B cell (primary cell): ENCODE data around the gene CXXC5. TPM values are rescaled to one million over a fixed set of nuclear protein-coding genes. Genes with fewer than 3 reads are reported as not detected.

Experiments
- ATAC-seq: fragments of 200-7000 bp; cut with Tn5 transposase; one replicate; pipeline ENCODE4 v1.10.0; 2021; ENCODE audit warnings: low read depth, mild to moderate bottlenecking, moderate number of reproducible peaks, moderate library complexity
- CTCF ChIA-PET: fragments of 350-600 bp; sonication (Branson Sonifier 250); formaldehyde crosslinking; loops from one replicate; lab custom pipeline; 2021; ENCODE audit warnings: antibody characterized with exemption, inconsistent platforms; lab: Charles Lee
- POLR2A ChIA-PET: fragments of 350-600 bp; sonication (Branson Sonifier 250); formaldehyde crosslinking; loops from one replicate; lab custom pipeline; 2021; ENCODE audit warnings: antibody characterized with exemption; lab: Charles Lee
- DNase-seq: peaks from one replicate; pipeline ENCODE4 v3.0.0; 2013
- H2AFZ ChIP-seq: 2 replicates; pipeline ENCODE4 v1.6.1; 2012; ENCODE audit warnings: mild to moderate bottlenecking, low read depth, low read length; ENCODE audit not compliant: insufficient read depth, poor library complexity, severe bottlenecking
- H3K27ac ChIP-seq, 2 donors: 1 replicate in 1 of 2; 2 replicates in 1 of 2; pipeline ENCODE4 v1.5.1; 2012 to 2013; ENCODE audit warnings: low read length in 2 of 2, mild to moderate bottlenecking in 2 of 2, moderate library complexity in 1 of 2
- H3K27me3 ChIP-seq, 4 experiments: fragments of 200-600 bp in 1 of 4; sonication (generic) in 1 of 4; replicated peaks in 1 of 4; 1 replicate in 2 of 4; 2 replicates in 2 of 4; pipeline versions ENCODE4 v1.6.1 to v1.7.0; 2013 to 2016; ENCODE audit warnings: low read length in 3 of 4, mild to moderate bottlenecking in 2 of 4, mixed read lengths in 1 of 4, moderate library complexity in 1 of 4; ENCODE audit not compliant: insufficient read depth in 4 of 4, control insufficient read depth in 3 of 4; ENCODE audit errors: control extremely low read depth in 1 of 4
- H3K36me3 ChIP-seq, 2 experiments: replicated peaks in 1 of 2; 1 replicate in 1 of 2; 2 replicates in 1 of 2; pipeline versions ENCODE4 v1.6.1 to v1.7.1; 2013; ENCODE audit warnings: low read length in 1 of 2; ENCODE audit not compliant: insufficient read depth in 2 of 2, control insufficient read depth in 1 of 2; ENCODE audit errors: control extremely low read depth in 1 of 2, extremely low read depth in 1 of 2
- H3K4me1 ChIP-seq, 2 donors: fragments of 200-600 bp in 1 of 2; sonication (generic) in 1 of 2; 1 replicate in 1 of 2; 2 replicates in 1 of 2; pipeline versions ENCODE4 v1.5.1 to v1.6.1; 2013 to 2017; ENCODE audit warnings: low read length in 2 of 2; ENCODE audit not compliant: control insufficient read depth in 2 of 2, insufficient read depth in 2 of 2
- H3K4me2 ChIP-seq: replicated peaks from 2 replicates; pipeline ENCODE3; 2012; ENCODE audit warnings: mild to moderate bottlenecking, low read depth, low read length; ENCODE audit not compliant: poor library complexity, severe bottlenecking
- H3K4me3 ChIP-seq, 5 experiments: fragments of 200-600 bp in 1 of 5; sonication (generic) in 1 of 5; 1 replicate in 3 of 5; 2 replicates in 2 of 5; pipeline versions ENCODE4 v1.5.1 to v1.7.0; 2011 to 2016; ENCODE audit warnings: low read length in 4 of 5, mild to moderate bottlenecking in 4 of 5, low read depth in 2 of 5, control low read depth in 1 of 5, moderate library complexity in 1 of 5; ENCODE audit not compliant: insufficient read depth in 1 of 5; ENCODE audit errors: control extremely low read depth in 1 of 5, extremely low read depth in 1 of 5
- H3K79me2 ChIP-seq: fragments of 200-600 bp; sonication (generic); one replicate; pipeline ENCODE4 v1.6.0; 2016; ENCODE audit warnings: low read length; ENCODE audit not compliant: control insufficient read depth, insufficient read depth
- H3K9ac ChIP-seq: fragments of 200-600 bp; sonication (generic); 2 replicates; pipeline ENCODE4 v1.6.1; 2017; ENCODE audit warnings: mild to moderate bottlenecking, low read length, moderate library complexity
- H3K9me3 ChIP-seq, 3 donors: one replicate each; pipeline versions ENCODE4 v1.6.1 to v1.7.1; 2013; ENCODE audit warnings: low read length in 2 of 3; ENCODE audit not compliant: control insufficient read depth in 2 of 3, insufficient read depth in 1 of 3; ENCODE audit errors: control extremely low read depth in 1 of 3
- H4K20me1 ChIP-seq: 2 replicates; pipeline ENCODE4 v1.6.0; 2012; ENCODE audit warnings: mild to moderate bottlenecking, low read length; ENCODE audit not compliant: insufficient read depth, control insufficient read depth, poor library complexity, severe bottlenecking
- H3K27ac Mint-ChIP-seq: one replicate; pipeline ENCODE4 v1.8.0; 2021; ENCODE audit warnings: mixed read lengths
- H3K27me3 Mint-ChIP-seq: one replicate; pipeline ENCODE4 v1.8.0; 2021; ENCODE audit warnings: mixed read lengths
- H3K4me1 Mint-ChIP-seq: one replicate; pipeline ENCODE4 v1.8.0; 2021; ENCODE audit warnings: mixed read lengths
- H3K4me3 Mint-ChIP-seq: one replicate; pipeline ENCODE4 v1.8.0; 2021; ENCODE audit warnings: mixed read lengths
- H3K9me3 Mint-ChIP-seq: one replicate; pipeline ENCODE4 v1.8.0; 2022; ENCODE audit warnings: mixed read lengths; ENCODE audit not compliant: insufficient read depth
- EZH2 ChIP-seq: IDR thresholded peaks from 2 replicates; pipeline ENCODE4 v1.6.1; 2012; ENCODE audit warnings: borderline replicate concordance, low read depth, mild to moderate bottlenecking, moderate library complexity, low read length; ENCODE audit not compliant: insufficient read depth, poor library complexity, severe bottlenecking
- WGBS: methylation state at CpG from one replicate; pipeline ENCODE4 v1.1.5; 2013; ENCODE audit warnings: missing lambda C conversion rate; ENCODE audit not compliant: insufficient coverage; 5-methylcytosine and 5-hydroxymethylcytosine counted together
- intact Hi-C: fragments of 100-400 bp; cut with micrococcal nuclease; formaldehyde crosslinking; loops from one replicate; pipeline ENCODE4 v1.10.0; 2022
- polyA plus RNA-seq: library from polyadenylated mRNA; depleted of rRNA; stranded (reverse); fragments of >200 nt; gene quantifications from 2 replicates; pipeline ENCODE4 v1.2.3, GENCODE V29; 2012
- total RNA-seq, 2 donors: library from RNA; stranded (reverse); fragments of 120-200 nt in 1 of 2; gene quantifications; 1 replicate in 1 of 2; 2 replicates in 1 of 2; pipeline versions ENCODE4 v1.2.3 to v1.2.4, GENCODE V29; 2013 to 2022
- TF ChIP-seq, protein P1 (sequence below): fragments of 200-600 bp; IDR thresholded peaks from one replicate; pipeline ENCODE4 v1.8.0; 2022; ENCODE audit warnings: antibody characterized with exemption, mild to moderate bottlenecking

The CXXC5 gene
- total and polyA plus RNA-seq, 2 donors (not counting 1 experiment from before 2014, with no cell fraction given): 126 to 143 TPM

DNA sequence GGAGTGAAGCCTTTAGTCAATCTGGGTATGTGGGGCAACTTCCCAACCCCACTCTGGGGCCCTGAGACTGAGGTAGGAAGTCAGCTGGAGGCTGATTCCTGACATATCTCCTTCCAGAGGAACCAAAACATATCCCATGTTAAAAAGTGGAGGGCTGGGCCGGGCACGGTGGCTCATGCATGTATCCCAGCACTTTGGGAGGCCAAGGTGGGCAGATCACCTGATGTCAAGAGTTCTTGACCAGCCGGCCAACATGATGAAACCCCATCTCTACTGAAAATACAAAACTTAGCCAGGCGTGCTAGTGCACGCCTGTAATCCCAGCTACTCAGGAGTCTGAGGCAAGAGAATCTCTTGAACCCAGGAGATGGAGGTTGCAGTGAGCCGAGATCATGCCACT is 44.0 kb downstream of the CXXC5 start:
- peaks cover 21% of the 10 kb centered on the region for H4K20me1 ChIP-seq
- H2AFZ ChIP-seq: no peak overlapping the region
- peaks cover 0 to 4% (median 0%) of the 10 kb centered on the region in 3 donors for H3K9me3 ChIP-seq
- Mint-ChIP-seq H3K4me1 (peaks cover 43% of the 10 kb centered on the region), H3K27me3 (peaks cover 5% of the 10 kb centered on the region), H3K27ac (peak overlapping the region; percentile 15), H3K4me3 (no peak overlapping the region), H3K9me3 (no peaks in the 10 kb centered on the region)
- no peak overlapping the region for H3K4me3 ChIP-seq
- H3K79me2 ChIP-seq: no peaks in the 10 kb centered on the region
- no peak for DNase-seq
- 98% methylated on average over 3 of the region's 6 CpGs for WGBS
- peaks cover 0 to 2% of the 10 kb centered on the region in 2 experiments for H3K36me3 ChIP-seq
- H3K27ac ChIP-seq: no peak overlapping the region
- H3K4me2 ChIP-seq: no peak overlapping the region
- intact Hi-C loops: loop anchor here (10.0 kb wide), 1 partner anchor 53 kb away; no protein-coding TSS in a partner anchor
- TF ChIP-seq, protein P1, sequence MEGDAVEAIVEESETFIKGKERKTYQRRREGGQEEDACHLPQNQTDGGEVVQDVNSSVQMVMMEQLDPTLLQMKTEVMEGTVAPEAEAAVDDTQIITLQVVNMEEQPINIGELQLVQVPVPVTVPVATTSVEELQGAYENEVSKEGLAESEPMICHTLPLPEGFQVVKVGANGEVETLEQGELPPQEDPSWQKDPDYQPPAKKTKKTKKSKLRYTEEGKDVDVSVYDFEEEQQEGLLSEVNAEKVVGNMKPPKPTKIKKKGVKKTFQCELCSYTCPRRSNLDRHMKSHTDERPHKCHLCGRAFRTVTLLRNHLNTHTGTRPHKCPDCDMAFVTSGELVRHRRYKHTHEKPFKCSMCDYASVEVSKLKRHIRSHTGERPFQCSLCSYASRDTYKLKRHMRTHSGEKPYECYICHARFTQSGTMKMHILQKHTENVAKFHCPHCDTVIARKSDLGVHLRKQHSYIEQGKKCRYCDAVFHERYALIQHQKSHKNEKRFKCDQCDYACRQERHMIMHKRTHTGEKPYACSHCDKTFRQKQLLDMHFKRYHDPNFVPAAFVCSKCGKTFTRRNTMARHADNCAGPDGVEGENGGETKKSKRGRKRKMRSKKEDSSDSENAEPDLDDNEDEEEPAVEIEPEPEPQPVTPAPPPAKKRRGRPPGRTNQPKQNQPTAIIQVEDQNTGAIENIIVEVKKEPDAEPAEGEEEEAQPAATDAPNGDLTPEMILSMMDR: no peak
- TF ChIP-seq EZH2: no peak
- no peak for ATAC-seq
- peaks cover 0 to 10% (median 2%) of the 10 kb centered on the region in 4 experiments for H3K27me3 ChIP-seq
- no peak overlapping the region for H3K9ac ChIP-seq
- ChIA-PET CTCF (interaction anchor here (1.0 to 14.0 kb wide), 6 partner anchors 13 to 84 kb away, joined by 4 to 502 read pairs (median 6); partner anchors contain the start of gene CXXC5), POLR2A (interaction anchor here (1.2 kb wide), 1 partner anchor 56 kb away, joined by 7 read pairs; no protein-coding TSS in a partner anchor)
- peaks cover 37 to 47% of the 10 kb centered on the region in 2 donors for H3K4me1 ChIP-seq

DNA sequence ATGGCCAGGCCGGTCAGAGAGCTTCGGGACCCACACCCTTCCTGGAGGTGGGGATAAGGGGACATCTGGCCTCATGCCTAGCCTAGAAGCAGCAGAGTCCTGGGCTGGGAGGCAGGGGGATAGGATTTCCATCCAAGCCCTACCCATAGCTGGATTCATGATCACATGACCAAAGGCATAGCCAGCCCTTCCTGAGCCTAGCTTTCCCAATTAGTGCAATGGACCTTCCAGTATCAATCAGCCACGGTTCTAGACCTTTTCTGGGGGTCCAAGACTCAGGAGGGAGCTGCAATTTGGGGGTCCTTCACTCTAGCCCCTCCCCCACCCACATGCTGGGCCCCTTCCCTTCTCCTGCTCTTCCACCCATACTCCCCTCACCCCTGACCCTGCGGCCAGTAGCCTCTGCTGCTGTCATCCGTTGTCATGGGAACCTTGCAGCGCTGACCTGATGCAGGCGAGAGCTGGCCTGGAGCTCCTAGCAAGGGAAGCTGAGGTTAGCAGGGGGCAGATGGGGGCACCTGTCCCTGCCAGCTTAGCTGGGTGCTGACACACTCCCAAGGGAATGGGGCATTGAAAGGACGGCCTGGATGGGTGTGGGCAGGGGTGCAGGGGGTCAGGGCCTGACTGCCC is 44.6 kb downstream of the CXXC5 start:
- intact Hi-C loops: loop anchor here (10.0 kb wide), 1 partner anchor 52 kb away; no protein-coding TSS in a partner anchor
- Histone ChIP-seq H3K27ac (no peak overlapping the region), H3K4me3 (no peak overlapping the region), H4K20me1 (peaks cover 15% of the 10 kb centered on the region), H3K9ac (no peak overlapping the region), H3K9me3 (peaks cover 0 to 4% (median 0%) of the 10 kb centered on the region in 3 donors), H3K27me3 (peaks cover 0 to 16% (median 6%) of the 10 kb centered on the region in 4 experiments), H2AFZ (no peak overlapping the region), H3K4me1 (peaks cover 36 to 47% of the 10 kb centered on the region in 2 donors), H3K4me2 (no peak overlapping the region), H3K79me2 (no peaks in the 10 kb centered on the region), H3K36me3 (peaks cover 0 to 2% of the 10 kb centered on the region in 2 experiments)
- no peak for ATAC-seq
- TF ChIP-seq, protein P1: no peak
- no peak for TF ChIP-seq EZH2
- DNase-seq: no peak
- Mint-ChIP-seq H3K9me3 (no peaks in the 10 kb centered on the region), H3K27me3 (peaks cover 5% of the 10 kb centered on the region), H3K27ac (no peak overlapping the region), H3K4me3 (no peak overlapping the region), H3K4me1 (peaks cover 42% of the 10 kb centered on the region)
- ChIA-PET CTCF (interaction anchor here (1.0 to 14.0 kb wide), 6 partner anchors 23 to 83 kb away, joined by 3 to 502 read pairs (median 6); partner anchors contain the start of gene CXXC5), POLR2A (interaction anchor here (0.6 to 1.3 kb wide), 4 partner anchors 9 to 57 kb away, joined by 3 to 7 read pairs (median 6); no protein-coding TSS in a partner anchor)
- WGBS: 93% methylated on average over 6 of the region's 8 CpGs
